Common myeloid progenitor, CD34-positive (primary cell): ENCODE data around the gene SIGLEC5.

ENCODE experiments used
- CTCF ChIA-PET: fragments of 350-600 bp; sonication (Branson Sonifier 250); formaldehyde crosslinking; loops from one replicate; lab custom pipeline; 2021; ENCODE audit warnings: antibody characterized with exemption; lab: Charles Lee
- POLR2A ChIA-PET: fragments of 350-600 bp; sonication (Branson Sonifier 250); formaldehyde crosslinking; loops from one replicate; lab custom pipeline; 2021; ENCODE audit warnings: antibody characterized with exemption; lab: Charles Lee
- DNase-seq, 3 donors: peaks; one replicate each; pipeline versions ENCODE4 v3.0.0 to v3.0.0-alpha.2; 2013
- H3K27ac ChIP-seq, 2 experiments: 1 replicate in 1 of 2; 2 replicates in 1 of 2; pipeline ENCODE4 v1.7.0; 2013; ENCODE audit warnings: inconsistent platforms in 2 of 2, low read length in 2 of 2, mild to moderate bottlenecking in 2 of 2, low read depth in 1 of 2, moderate library complexity in 1 of 2; ENCODE audit not compliant: severe bottlenecking in 2 of 2, insufficient read depth in 1 of 2, poor library complexity in 1 of 2
- H3K27me3 ChIP-seq, 5 experiments: replicated peaks in 2 of 5; 1 replicate in 3 of 5; 2 replicates in 2 of 5; pipeline versions ENCODE4 v1.6.1 to v1.7.0; 2013; ENCODE audit warnings: low read length in 4 of 5, mild to moderate bottlenecking in 2 of 5, moderate library complexity in 2 of 5, inconsistent platforms in 1 of 5; ENCODE audit not compliant: insufficient read depth in 5 of 5, control insufficient read depth in 4 of 5
- H3K36me3 ChIP-seq, 4 experiments: 1 replicate in 2 of 4; 2 replicates in 2 of 4; pipeline versions ENCODE4 v1.6.1 to v1.7.0; 2013; ENCODE audit warnings: low read length in 3 of 4, control low read depth in 1 of 4, mild to moderate bottlenecking in 1 of 4; ENCODE audit not compliant: control insufficient read depth in 4 of 4, insufficient read depth in 4 of 4
- H3K4me1 ChIP-seq, 4 experiments: 1 replicate in 3 of 4; 2 replicates in 1 of 4; pipeline versions ENCODE4 v1.6.1 to v1.7.1; 2013; ENCODE audit warnings: low read length in 3 of 4, mild to moderate bottlenecking in 3 of 4, control low read depth in 1 of 4, inconsistent platforms in 1 of 4, moderate library complexity in 1 of 4; ENCODE audit not compliant: control insufficient read depth in 4 of 4, insufficient read depth in 4 of 4; ENCODE audit errors: control extremely low read depth in 1 of 4
- H3K4me3 ChIP-seq, 7 experiments: 1 replicate in 4 of 7; 2 replicates in 3 of 7; pipeline versions ENCODE4 v1.5.1 to v1.7.0; 2013; ENCODE audit warnings: mild to moderate bottlenecking in 7 of 7, low read length in 6 of 7, moderate library complexity in 6 of 7, inconsistent platforms in 2 of 7, low read depth in 2 of 7, control low read depth in 1 of 7; ENCODE audit not compliant: insufficient read depth in 4 of 7, control insufficient read depth in 1 of 7; ENCODE audit errors: extremely low read depth in 1 of 7
- H3K9me3 ChIP-seq, 5 experiments: 1 replicate in 4 of 5; 2 replicates in 1 of 5; pipeline versions ENCODE4 v1.6.1 to v1.7.1; 2013; ENCODE audit warnings: low read length in 4 of 5, mild to moderate bottlenecking in 2 of 5, inconsistent platforms in 1 of 5, low read depth in 1 of 5, moderate library complexity in 1 of 5; ENCODE audit not compliant: control insufficient read depth in 4 of 5, insufficient read depth in 2 of 5; ENCODE audit errors: control extremely low read depth in 1 of 5
- WGBS: methylation state at CpG from one replicate; pipeline ENCODE4 v1.1.5; 2013; ENCODE audit not compliant: insufficient coverage; 5-methylcytosine and 5-hydroxymethylcytosine counted together

Gene SIGLEC5

DNA sequence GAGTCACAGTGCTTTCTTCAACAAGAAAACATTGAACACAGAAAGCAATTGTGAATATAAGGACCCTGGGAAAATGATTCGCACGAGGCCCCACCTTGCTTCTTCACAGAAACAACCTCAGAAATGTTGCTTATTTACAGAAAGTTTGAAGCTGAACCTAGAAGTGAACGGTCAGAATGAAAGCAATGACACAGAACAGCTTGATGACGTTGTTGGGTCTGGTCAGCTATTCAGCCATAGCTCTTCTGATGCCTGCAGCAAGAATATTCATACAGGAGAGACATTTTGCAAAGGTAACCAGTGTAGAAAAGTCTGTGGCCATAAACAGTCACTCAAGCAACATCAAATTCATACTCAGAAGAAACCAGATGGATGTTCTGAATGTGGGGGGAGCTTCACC, 43.4 kb downstream of the SIGLEC5 start:
- CTCF ChIA-PET = no interaction called here

DNA sequence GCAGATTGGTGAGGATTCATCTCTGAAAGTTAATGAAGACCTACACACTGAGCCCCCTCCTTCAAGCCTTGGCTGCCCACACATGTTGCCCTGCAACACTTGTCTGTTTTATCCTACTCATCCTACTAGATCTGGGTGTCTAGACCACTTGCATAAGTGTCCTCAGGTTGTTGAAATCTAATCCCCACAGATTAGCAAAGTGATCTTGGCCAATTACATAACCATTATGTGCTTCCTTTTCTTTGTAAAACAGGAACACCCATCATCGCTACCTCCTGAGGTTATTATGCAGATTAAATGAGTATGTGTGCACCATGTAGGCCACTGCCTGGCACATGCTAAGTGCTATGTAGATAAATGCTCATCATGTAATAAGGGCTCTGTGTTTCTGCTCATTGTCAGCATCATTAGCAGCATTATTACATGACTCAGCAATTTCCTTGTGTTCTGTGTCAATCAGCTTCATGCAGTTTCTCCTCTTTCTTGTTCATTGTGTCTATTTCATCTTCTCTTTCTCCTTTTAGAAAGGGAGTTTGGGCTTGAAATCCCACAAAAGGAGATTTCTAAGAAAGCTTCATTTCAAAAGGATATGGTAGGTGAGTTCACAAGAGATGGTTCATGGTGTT, 44.0 kb downstream of the SIGLEC5 start:
- ChIA-PET CTCF (interaction anchor here (0.7 kb wide), 1 partner anchor 75 kb away, joined by 3 read pairs; no protein-coding TSS in a partner anchor), POLR2A (no interaction called here)
- Histone ChIP-seq H3K27ac (no peak overlapping the region), H3K4me3 (no peak overlapping the region), H3K4me1 (no peaks in the 10 kb centered on the region), H3K36me3 (peaks cover 26 to 68% (median 46%) of the 10 kb centered on the region in 4 experiments), H3K27me3 (no peaks in the 10 kb centered on the region), H3K9me3 (peaks cover 13 to 37% (median 20%) of the 10 kb centered on the region in 5 experiments)
- WGBS = no CpG with 5 or more reads among the region's 1 CpG
- peak in 1 of 3 donors; percentile 10 for DNase-seq

More for the DNA sequence above, 43.4 kb downstream of the SIGLEC5 start:
- POLR2A ChIA-PET = no interaction called here
- 100% methylated on average over 4 of the region's 4 CpGs for WGBS
- Histone ChIP-seq H3K4me3 (no peak overlapping the region), H3K4me1 (no peaks in the 10 kb centered on the region), H3K27me3 (no peaks in the 10 kb centered on the region), H3K27ac (no peak overlapping the region), H3K36me3 (peaks cover 24 to 62% (median 40%) of the 10 kb centered on the region in 4 experiments), H3K9me3 (peaks cover 13 to 37% (median 20%) of the 10 kb centered on the region in 5 experiments)
- DNase-seq = no peak

DNA sequence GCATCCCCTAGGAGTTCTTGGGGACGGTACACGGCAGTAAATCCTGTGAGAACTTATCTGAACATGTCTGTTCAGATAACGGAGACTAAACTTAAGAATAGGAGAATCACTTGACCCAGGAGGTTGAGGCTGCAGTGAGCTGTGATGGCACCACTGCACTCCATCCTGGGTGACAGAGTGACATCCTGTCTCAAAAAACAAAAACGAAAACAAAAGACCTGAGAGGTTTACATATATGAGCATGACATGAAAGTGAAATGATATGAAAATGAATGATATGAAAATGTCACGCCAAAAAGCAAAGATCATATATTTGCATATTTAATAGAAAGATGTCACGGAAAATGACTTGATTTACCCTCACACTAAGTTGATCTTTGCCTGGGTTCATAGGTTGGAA, 53.4 kb downstream of the SIGLEC5 start:
- CTCF ChIA-PET = interaction anchor here (1.5 kb wide), 1 partner anchor 104 kb away, joined by 4 read pairs; no protein-coding TSS in a partner anchor
- WGBS = 94% methylated on average over 4 of the region's 6 CpGs
- Histone ChIP-seq H3K27me3 (no peaks in the 10 kb centered on the region), H3K4me3 (no peak overlapping the region), H3K27ac (no peak overlapping the region), H3K9me3 (peaks cover 0 to 1% (median 0%) of the 10 kb centered on the region in 5 experiments), H3K36me3 (peaks cover 7 to 42% (median 33%) of the 10 kb centered on the region in 4 experiments), H3K4me1 (peaks cover 0 to 19% (median 14%) of the 10 kb centered on the region in 4 experiments)
- POLR2A ChIA-PET = no interaction called here
- DNase-seq = no peak

DNA sequence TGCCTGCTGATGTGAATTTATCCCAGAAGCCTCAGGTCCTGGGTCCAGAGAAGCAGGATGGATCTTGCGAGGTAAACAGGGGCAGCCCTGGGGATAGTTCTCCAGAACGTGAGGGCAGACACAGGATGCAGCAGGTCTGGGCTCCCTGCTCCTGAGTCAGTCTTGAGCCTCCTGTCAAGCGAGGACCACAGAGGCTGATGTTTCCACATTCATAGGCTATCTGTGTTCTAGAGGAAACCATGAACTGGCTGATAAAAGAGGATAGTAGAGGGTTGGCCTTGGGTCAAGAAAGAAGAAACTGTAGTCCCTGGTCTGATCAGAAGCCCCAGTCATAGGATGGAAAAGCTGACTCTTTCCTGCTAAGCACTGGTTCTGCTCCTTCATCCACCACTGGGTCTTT, 56.9 kb downstream of the SIGLEC5 start:
- peak overlapping the region in 1 of 2 experiments; percentile 79 for H3K27ac ChIP-seq
- H3K4me1 ChIP-seq = peaks cover 0 to 24% (median 18%) of the 10 kb centered on the region in 4 experiments
- H3K36me3 ChIP-seq = peaks cover 4 to 26% (median 14%) of the 10 kb centered on the region in 4 experiments
- no peak overlapping the region for H3K4me3 ChIP-seq
- no peaks in the 10 kb centered on the region for H3K9me3 ChIP-seq
- POLR2A ChIA-PET = interaction anchor here (1.5 kb wide), 1 partner anchor 27 kb away, joined by 3 read pairs; no protein-coding TSS in a partner anchor
- peaks cover 0 to 9% (median 0%) of the 10 kb centered on the region in 5 experiments for H3K27me3 ChIP-seq
- DNase-seq = no peak
- 79% methylated on average over 3 of the region's 3 CpGs for WGBS
- CTCF ChIA-PET = interaction anchor here (1.2 to 1.3 kb wide), 2 partner anchors 58 to 86 kb away, joined by 3 read pairs; no protein-coding TSS in a partner anchor

DNA sequence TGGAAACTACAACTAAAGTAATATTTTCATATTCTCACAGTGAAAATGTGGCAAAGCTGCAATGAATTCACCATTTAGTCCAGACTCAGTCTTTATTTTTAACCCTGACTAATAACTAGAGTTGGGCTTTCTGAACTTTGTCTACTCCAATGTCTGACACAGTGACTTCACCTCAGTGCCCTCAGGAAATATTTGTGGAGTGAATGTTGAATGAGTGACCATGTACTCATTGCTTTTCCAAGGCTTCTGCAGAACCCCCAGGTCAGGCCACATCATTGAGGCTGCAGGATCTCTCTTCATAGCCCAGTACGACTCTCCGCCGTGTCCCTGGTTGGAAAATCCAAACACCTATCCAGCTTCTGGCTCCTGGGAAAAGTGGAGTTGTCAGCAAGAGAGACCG, 57.3 kb downstream of the SIGLEC5 start:
- Histone ChIP-seq H3K4me3 (peak overlapping the region in 1 of 7 experiments; percentile 85), H3K9me3 (no peaks in the 10 kb centered on the region), H3K36me3 (peaks cover 4 to 26% (median 14%) of the 10 kb centered on the region in 4 experiments), H3K4me1 (peaks cover 0 to 24% (median 18%) of the 10 kb centered on the region in 4 experiments), H3K27ac (peak overlapping the region in 1 of 2 experiments; percentile 79), H3K27me3 (peaks cover 0 to 10% (median 0%) of the 10 kb centered on the region in 5 experiments)
- no peak for DNase-seq
- WGBS = 100% methylated on average over 3 of the region's 4 CpGs
- CTCF ChIA-PET = interaction anchor here (1.2 to 1.3 kb wide), 2 partner anchors 57 to 87 kb away, joined by 3 read pairs; no protein-coding TSS in a partner anchor
- POLR2A ChIA-PET = interaction anchor here (1.5 kb wide), 1 partner anchor 26 kb away, joined by 3 read pairs; no protein-coding TSS in a partner anchor

DNA sequence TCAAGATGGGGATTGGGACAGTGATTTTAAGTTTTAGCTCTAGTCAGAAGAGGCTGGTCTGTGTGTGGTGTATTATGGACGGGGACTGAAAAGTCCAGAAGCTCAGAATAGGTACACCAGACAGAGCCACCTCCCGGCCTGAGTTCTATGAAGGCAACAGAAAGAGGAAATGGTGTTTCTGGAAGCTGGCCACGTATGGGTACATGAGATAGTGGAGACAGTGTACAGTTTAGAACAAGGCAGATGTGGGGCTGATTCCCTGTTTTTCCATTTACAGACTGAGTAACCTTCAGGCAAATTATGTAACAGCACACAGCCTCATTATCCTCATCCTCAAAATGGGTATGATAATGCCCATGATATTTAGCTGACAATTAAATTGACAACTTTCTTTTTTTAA, 57.8 kb downstream of the SIGLEC5 start:
- H3K27me3 ChIP-seq = peaks cover 0 to 10% (median 0%) of the 10 kb centered on the region in 5 experiments
- 6% methylated on average over 2 of the region's 3 CpGs for WGBS
- peak; percentile 56 to 84 (median 69) for DNase-seq
- peak overlapping the region in 5 of 7 experiments; percentile 33 to 89 (median 86) for H3K4me3 ChIP-seq
- H3K27ac ChIP-seq = peak overlapping the region in 1 of 2 experiments; percentile 79
- POLR2A ChIA-PET = interaction anchor here (1.5 kb wide), 1 partner anchor 26 kb away, joined by 3 read pairs; no protein-coding TSS in a partner anchor
- peaks cover 0 to 24% (median 20%) of the 10 kb centered on the region in 4 experiments for H3K4me1 ChIP-seq
- CTCF ChIA-PET = interaction anchor here (1.2 to 1.3 kb wide), 2 partner anchors 57 to 87 kb away, joined by 3 read pairs; no protein-coding TSS in a partner anchor
- H3K9me3 ChIP-seq = no peaks in the 10 kb centered on the region
- H3K36me3 ChIP-seq = peaks cover 4 to 26% (median 14%) of the 10 kb centered on the region in 4 experiments
